GM12878 (cell line): Measurements from ENCODE around the gene BIVM. TPM values are rescaled to one million over a fixed set of nuclear protein-coding genes. Genes with fewer than 3 reads are reported as not detected.

ENCODE experiments used
- ATAC-seq: fragments of 200-7000 bp; cut with Tn5 transposase; 3 replicates; pipeline ENCODE4 v1.9.1; 2020; ENCODE audit warnings: mild to moderate bottlenecking, moderate library complexity
- BruUV-seq: library from RNA; stranded (reverse); fragments of 400-500 nt; replicated peaks from 2 replicates; lab custom pipeline; 2021; lab: Mats Ljungman, UMichigan
- CTCF ChIA-PET: fragments of 300-600 bp; sonication (Branson Sonifier 250); formaldehyde crosslinking; extraction: SDS; loops from one replicate; lab custom pipeline; 2021; ENCODE audit warnings: inconsistent platforms; lab: Yijun Ruan, JAX
- POLR2A ChIA-PET: fragments of 350-600 bp; formaldehyde crosslinking; extraction: SDS; loops from one replicate; lab custom pipeline; 2021; ENCODE audit warnings: inconsistent platforms; lab: Charles Lee
- RAD21 ChIA-PET: fragments of 300-600 bp; sonication (Branson Sonifier 250); formaldehyde crosslinking; loops from one replicate; lab custom pipeline; 2023; ENCODE audit warnings: antibody characterized with exemption; ENCODE audit not compliant: unreplicated experiment; lab: Charles Lee
- SMC1A ChIA-PET: fragments of 300-600 bp; sonication (Branson Sonifier 250); formaldehyde crosslinking; loops from one replicate; lab custom pipeline; 2023; ENCODE audit not compliant: unreplicated experiment, uncharacterized antibody; lab: Charles Lee
- DNase-seq: peaks from one replicate; pipeline ENCODE4 v3.0.0-alpha.2; 2011; ENCODE audit warnings: low read depth, low spot score
- FAIRE-seq: peaks from 3 replicates; lab custom pipeline; 2011; peaks lifted over from hg19 to GRCh38; lab: Jason Lieb, UNC
- H2AFZ ChIP-seq: 2 replicates; pipeline ENCODE4 v1.6.0; 2011; ENCODE audit warnings: low read depth, low read length, control low read depth; ENCODE audit not compliant: control insufficient read depth
- H3K27ac ChIP-seq: 2 replicates; pipeline ENCODE4 v1.5.1; 2011; ENCODE audit warnings: control low read depth; ENCODE audit not compliant: control insufficient read depth, insufficient read depth
- H3K27me3 ChIP-seq, 2 experiments: replicated peaks in 1 of 2; 2 replicates each; pipeline versions ENCODE4 v1.6.0 to v1.6.1; 2011; ENCODE audit warnings: low read length in 1 of 2; ENCODE audit not compliant: control insufficient read depth in 2 of 2, insufficient read depth in 2 of 2
- H3K36me3 ChIP-seq, 2 experiments: 2 replicates each; pipeline ENCODE4 v1.5.1; 2011; ENCODE audit warnings: low read length in 1 of 2; ENCODE audit not compliant: control insufficient read depth in 2 of 2, insufficient read depth in 2 of 2
- H3K4me1 ChIP-seq: 2 replicates; pipeline ENCODE4 v1.6.1; 2011; ENCODE audit warnings: mild to moderate bottlenecking, low read length, moderate library complexity, mixed read lengths; ENCODE audit not compliant: control insufficient read depth, insufficient read depth
- H3K4me2 ChIP-seq: 2 replicates; pipeline ENCODE4 v1.6.0; 2011; ENCODE audit warnings: control low read depth; ENCODE audit not compliant: control insufficient read depth, insufficient read depth
- H3K4me3 ChIP-seq: fragments of 200-600 bp; sonication (generic); 2 replicates; pipeline ENCODE4 v1.5.1; 2016
- H3K79me2 ChIP-seq: 2 replicates; pipeline ENCODE4 v1.6.0; 2011; ENCODE audit warnings: low read length; ENCODE audit not compliant: control insufficient read depth, insufficient read depth
- H3K9ac ChIP-seq: 2 replicates; pipeline ENCODE4 v1.8.0; 2011; ENCODE audit warnings: low read length, control low read depth, mixed read lengths; ENCODE audit not compliant: control insufficient read depth, insufficient read depth
- H3K9me3 ChIP-seq: replicated peaks from 3 replicates; pipeline ENCODE4 v1.5.1; 2011; ENCODE audit warnings: mild to moderate bottlenecking, low read length; ENCODE audit not compliant: control insufficient read depth, insufficient read depth
- H4K20me1 ChIP-seq: 2 replicates; pipeline ENCODE4 v1.6.0; 2011; ENCODE audit not compliant: control insufficient read depth, insufficient read depth
- CBX3 ChIP-seq: fragments of 200-600 bp; sonication (generic); IDR thresholded peaks from 2 replicates; pipeline ENCODE4 v1.6.1; 2016; ENCODE audit warnings: low read depth, borderline replicate concordance
- CREM ChIP-seq: IDR thresholded peaks from 2 replicates; pipeline ENCODE4 v1.6.1; 2014; ENCODE audit warnings: antibody characterized with exemption, low read depth
- EED ChIP-seq: sonication (generic); IDR thresholded peaks from 2 replicates; pipeline ENCODE4 v1.6.1; 2016; ENCODE audit warnings: antibody characterized with exemption, low read depth
- IKZF1 ChIP-seq: fragments of 450-650 bp; conservative IDR thresholded peaks from 2 replicates; pipeline ENCODE4 v1.6.1; 2017; ENCODE audit warnings: antibody characterized with exemption, mild to moderate bottlenecking
- NRF1 ChIP-seq: conservative IDR thresholded peaks from 2 replicates; pipeline ENCODE4 v1.6.1; 2011; ENCODE audit warnings: mild to moderate bottlenecking, low read depth, low read length, improper control_type of control experiment
- PRDM15 ChIP-seq: fragments of 450-650 bp; formaldehyde crosslinking; IDR thresholded peaks from 2 replicates; pipeline ENCODE4 v1.4.0; 2020; ENCODE audit warnings: mild to moderate bottlenecking, moderate library complexity
- RAD51 ChIP-seq: fragments of 450-650 bp; IDR thresholded peaks from 2 replicates; pipeline ENCODE4 v1.6.1; 2016; ENCODE audit warnings: moderate library complexity, mild to moderate bottlenecking, inconsistent platforms
- RUNX3 ChIP-seq: IDR thresholded peaks from 2 replicates; pipeline ENCODE4 v1.6.1; 2012; ENCODE audit warnings: low read length, inconsistent platforms
- SMAD1 ChIP-seq: fragments of 450-650 bp; IDR thresholded peaks from 2 replicates; pipeline ENCODE4 v1.6.1; 2018; ENCODE audit warnings: mild to moderate bottlenecking, low read depth; ENCODE audit not compliant: partially characterized antibody
- USF1 ChIP-seq: IDR thresholded peaks from 2 replicates; pipeline ENCODE4 v1.6.1; 2011; ENCODE audit warnings: borderline replicate concordance, low read depth, mild to moderate bottlenecking, moderate library complexity, mixed read lengths, low read length; ENCODE audit not compliant: insufficient read depth; ENCODE audit errors: extremely low read length
- WGBS: methylation state at CpG from one replicate; pipeline ENCODE4 v1.1.6; 2016; ENCODE audit warnings: low lambda C conversion rate; ENCODE audit not compliant: insufficient replicate concordance, insufficient coverage; ENCODE audit errors: missing lambda C conversion rate; 5-methylcytosine and 5-hydroxymethylcytosine counted together
- in situ Hi-C: fragments of 300-500 bp; cut with MboI; formaldehyde crosslinking; loops from 9 replicates; pipeline ENCODE4 v1.14.3; 2018; ENCODE audit warnings: mixed read lengths
- intact Hi-C: fragments of 100-400 bp; cut with micrococcal nuclease; formaldehyde crosslinking; loops from one replicate; pipeline ENCODE4 v1.14.2; 2022; ENCODE audit not compliant: unreplicated experiment
- polyA plus RNA-seq, 11 experiments: library from polyadenylated mRNA; depleted of rRNA in 4 of 11; unstranded in 6 of 11; stranded (reverse) in 5 of 11; fragments of >200 nt; fragmentation: Nextera tagmentation in 4 of 11; fragmentation: Illumina TruSeq in 1 of 11; extraction: Ambion mirVana in 4 of 11; extraction: Trizol in 1 of 11; gene quantifications; 1 replicate in 1 of 11; 2 replicates in 10 of 11; pipeline versions ENCODE4 v1.2.1 to v1.2.3, GENCODE V29; 2011 to 2016; ENCODE audit warnings: inconsistent platforms in 2 of 11, missing spikeins in 2 of 11, low read depth in 1 of 11
- total RNA-seq, 4 experiments: library from RNA; depleted of rRNA in 3 of 4; stranded (reverse); fragments of >200 nt in 3 of 4; fragmentation: Illumina TruSeq in 1 of 4; extraction: Trizol in 1 of 4; gene quantifications; 2 replicates each; pipeline versions ENCODE4 v1.2.1 to v1.2.3, GENCODE V29; 2013 to 2021
- TF ChIP-seq, protein P1 (sequence below): fragments of 450-650 bp; IDR thresholded peaks from 2 replicates; pipeline ENCODE4 v1.6.1; 2017; ENCODE audit warnings: low read depth, mild to moderate bottlenecking, moderate library complexity
- TF ChIP-seq, protein P2 (sequence below): fragments of 150-350 bp; IDR thresholded peaks from 2 replicates; pipeline ENCODE4 v1.6.1; 2016; ENCODE audit warnings: low read depth, low read length

The BIVM gene
- total and polyA plus RNA-seq, 10 of the 15 experiments (the other 5 are each of a cell fraction or from before 2014, with no cell fraction given) = 3.4 to 20.1 (median 14.1) TPM

DNA sequence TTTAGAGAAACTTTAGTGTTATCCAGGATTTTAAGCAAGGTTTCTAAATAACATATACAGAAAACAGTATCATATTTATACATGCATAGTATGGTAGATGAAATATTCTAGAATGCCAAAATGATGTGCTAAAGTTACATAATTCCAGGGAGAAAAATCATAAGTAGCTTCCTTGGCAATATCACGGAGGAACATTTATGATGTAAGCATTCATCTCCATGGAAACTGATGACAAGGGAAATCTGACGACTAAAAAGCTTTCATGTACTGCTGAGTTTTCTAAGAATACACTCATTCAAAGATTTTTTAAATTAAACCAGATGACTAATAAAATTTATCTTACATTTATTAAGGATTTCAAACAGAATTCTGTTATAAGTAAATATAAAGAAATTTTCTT lies 30.0 kb upstream of the BIVM start:
- FAIRE-seq = no peak
- Histone ChIP-seq H3K9ac (no peak overlapping the region), H3K9me3 (no peaks in the 10 kb centered on the region), H2AFZ (no peak overlapping the region), H3K36me3 (no peaks in the 10 kb centered on the region), H3K27me3 (no peaks in the 10 kb centered on the region), H3K4me1 (peaks cover 11% of the 10 kb centered on the region), H3K4me2 (no peak overlapping the region), H3K79me2 (peaks cover 11% of the 10 kb centered on the region), H3K27ac (no peak overlapping the region), H4K20me1 (no peaks in the 10 kb centered on the region), H3K4me3 (no peak overlapping the region)
- DNase-seq = no peak
- RAD21 ChIA-PET = interaction anchor here (0.9 to 1.9 kb wide), 4 partner anchors 44 to 177 kb away, joined by 3 to 8 read pairs (median 4); partner anchors contain the start of gene TPP2
- intact Hi-C loops = no loop called here
- SMC1A ChIA-PET = interaction anchor here (0.9 to 1.5 kb wide), 7 partner anchors 22 to 186 kb away, joined by 3 to 4 read pairs (median 3); no protein-coding TSS in a partner anchor
- WGBS = 72% methylated on average over 2 of the region's 2 CpGs
- ATAC-seq = no peak
- in situ Hi-C loops = no loop called here
- POLR2A ChIA-PET = no interaction called here
- BruUV-seq = no TSS peak
- CTCF ChIA-PET = interaction anchor here (0.8 to 3.0 kb wide), 5 partner anchors 79 to 187 kb away, joined by 3 to 9 read pairs (median 6); no protein-coding TSS in a partner anchor
- no peak for TF ChIP-seq EED
- TF ChIP-seq, protein P1, sequence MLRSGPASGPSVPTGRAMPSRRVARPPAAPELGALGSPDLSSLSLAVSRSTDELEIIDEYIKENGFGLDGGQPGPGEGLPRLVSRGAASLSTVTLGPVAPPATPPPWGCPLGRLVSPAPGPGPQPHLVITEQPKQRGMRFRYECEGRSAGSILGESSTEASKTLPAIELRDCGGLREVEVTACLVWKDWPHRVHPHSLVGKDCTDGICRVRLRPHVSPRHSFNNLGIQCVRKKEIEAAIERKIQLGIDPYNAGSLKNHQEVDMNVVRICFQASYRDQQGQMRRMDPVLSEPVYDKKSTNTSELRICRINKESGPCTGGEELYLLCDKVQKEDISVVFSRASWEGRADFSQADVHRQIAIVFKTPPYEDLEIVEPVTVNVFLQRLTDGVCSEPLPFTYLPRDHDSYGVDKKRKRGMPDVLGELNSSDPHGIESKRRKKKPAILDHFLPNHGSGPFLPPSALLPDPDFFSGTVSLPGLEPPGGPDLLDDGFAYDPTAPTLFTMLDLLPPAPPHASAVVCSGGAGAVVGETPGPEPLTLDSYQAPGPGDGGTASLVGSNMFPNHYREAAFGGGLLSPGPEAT = no peak
- TF ChIP-seq, protein P2, sequence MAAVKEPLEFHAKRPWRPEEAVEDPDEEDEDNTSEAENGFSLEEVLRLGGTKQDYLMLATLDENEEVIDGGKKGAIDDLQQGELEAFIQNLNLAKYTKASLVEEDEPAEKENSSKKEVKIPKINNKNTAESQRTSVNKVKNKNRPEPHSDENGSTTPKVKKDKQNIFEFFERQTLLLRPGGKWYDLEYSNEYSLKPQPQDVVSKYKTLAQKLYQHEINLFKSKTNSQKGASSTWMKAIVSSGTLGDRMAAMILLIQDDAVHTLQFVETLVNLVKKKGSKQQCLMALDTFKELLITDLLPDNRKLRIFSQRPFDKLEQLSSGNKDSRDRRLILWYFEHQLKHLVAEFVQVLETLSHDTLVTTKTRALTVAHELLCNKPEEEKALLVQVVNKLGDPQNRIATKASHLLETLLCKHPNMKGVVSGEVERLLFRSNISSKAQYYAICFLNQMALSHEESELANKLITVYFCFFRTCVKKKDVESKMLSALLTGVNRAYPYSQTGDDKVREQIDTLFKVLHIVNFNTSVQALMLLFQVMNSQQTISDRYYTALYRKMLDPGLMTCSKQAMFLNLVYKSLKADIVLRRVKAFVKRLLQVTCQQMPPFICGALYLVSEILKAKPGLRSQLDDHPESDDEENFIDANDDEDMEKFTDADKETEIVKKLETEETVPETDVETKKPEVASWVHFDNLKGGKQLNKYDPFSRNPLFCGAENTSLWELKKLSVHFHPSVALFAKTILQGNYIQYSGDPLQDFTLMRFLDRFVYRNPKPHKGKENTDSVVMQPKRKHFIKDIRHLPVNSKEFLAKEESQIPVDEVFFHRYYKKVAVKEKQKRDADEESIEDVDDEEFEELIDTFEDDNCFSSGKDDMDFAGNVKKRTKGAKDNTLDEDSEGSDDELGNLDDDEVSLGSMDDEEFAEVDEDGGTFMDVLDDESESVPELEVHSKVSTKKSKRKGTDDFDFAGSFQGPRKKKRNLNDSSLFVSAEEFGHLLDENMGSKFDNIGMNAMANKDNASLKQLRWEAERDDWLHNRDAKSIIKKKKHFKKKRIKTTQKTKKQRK = no peak
- no peak for TF ChIP-seq PRDM15 (CRISPR knock-in tag)
- no peak for TF ChIP-seq RAD51
- TF ChIP-seq SMAD1 = no peak
- TF ChIP-seq IKZF1 = no peak
- no peak for TF ChIP-seq CREM
- no peak for TF ChIP-seq NRF1
- no peak for TF ChIP-seq USF1
- TF ChIP-seq RUNX3 = no peak
- TF ChIP-seq CBX3 = no peak
